HG02970 (cell line): ENCODE measurements around the gene IFT122.
"Not testable (repeated sequence)": the region's sequence is repeated elsewhere in the genome, so short reads cannot be mapped to it uniquely, and the experiment has no call there.

Experiments used
- ATAC-seq: cut with Tn5 transposase; IDR thresholded peaks from one replicate; pipeline ENCODE4 v1.9.1; 2021; ENCODE audit warnings: mild to moderate bottlenecking, moderate library complexity, moderate number of reproducible peaks; ENCODE audit not compliant: unreplicated experiment, low FRiP score

Gene IFT122

GRCh38 chr3:129515108-129515820, 75.2 kb downstream of the IFT122 start:
- ATAC-seq = not testable (repeated sequence)

DNA sequence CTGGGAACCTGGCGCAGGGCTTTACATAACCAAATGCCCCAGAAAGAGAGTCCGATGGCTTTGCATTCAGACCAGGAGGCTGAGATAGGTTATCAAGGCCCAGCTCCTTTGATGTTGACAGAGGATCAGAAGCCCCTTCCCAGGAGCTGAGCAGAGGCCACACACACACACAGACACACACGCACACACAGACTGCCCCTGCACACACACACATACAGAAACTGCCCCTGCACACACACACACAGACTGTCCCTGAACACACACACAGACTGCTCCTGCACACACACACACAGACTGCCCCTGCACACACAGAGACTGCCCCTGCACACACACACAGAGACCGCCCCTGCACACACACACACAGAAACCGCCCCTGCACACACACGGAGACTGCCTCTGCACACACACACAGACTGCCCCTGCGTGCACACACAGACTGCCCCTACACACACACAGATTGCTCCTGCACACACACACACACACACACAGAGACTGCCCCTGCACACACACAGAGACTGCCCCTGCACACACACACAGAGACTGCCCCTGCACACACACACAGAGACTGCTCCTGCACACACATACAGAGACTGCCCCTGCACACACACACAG, 75.9 kb downstream of the IFT122 start:
- not testable (repeated sequence) for ATAC-seq

- ATAC-seq = no peak
Observed at GRCh38 chr3:129517516-129517915, 77.5 kb downstream of the IFT122 start.

- no peak for ATAC-seq
Observed at GRCh38 chr3:129518038-129518561, 78.1 kb downstream of the IFT122 start.

GRCh38 chr3:129518581-129518980, 78.6 kb downstream of the IFT122 start:
- no peak for ATAC-seq

GRCh38 chr3:129519449-129519848, 79.4 kb downstream of the IFT122 start:
- no peak for ATAC-seq

DNA sequence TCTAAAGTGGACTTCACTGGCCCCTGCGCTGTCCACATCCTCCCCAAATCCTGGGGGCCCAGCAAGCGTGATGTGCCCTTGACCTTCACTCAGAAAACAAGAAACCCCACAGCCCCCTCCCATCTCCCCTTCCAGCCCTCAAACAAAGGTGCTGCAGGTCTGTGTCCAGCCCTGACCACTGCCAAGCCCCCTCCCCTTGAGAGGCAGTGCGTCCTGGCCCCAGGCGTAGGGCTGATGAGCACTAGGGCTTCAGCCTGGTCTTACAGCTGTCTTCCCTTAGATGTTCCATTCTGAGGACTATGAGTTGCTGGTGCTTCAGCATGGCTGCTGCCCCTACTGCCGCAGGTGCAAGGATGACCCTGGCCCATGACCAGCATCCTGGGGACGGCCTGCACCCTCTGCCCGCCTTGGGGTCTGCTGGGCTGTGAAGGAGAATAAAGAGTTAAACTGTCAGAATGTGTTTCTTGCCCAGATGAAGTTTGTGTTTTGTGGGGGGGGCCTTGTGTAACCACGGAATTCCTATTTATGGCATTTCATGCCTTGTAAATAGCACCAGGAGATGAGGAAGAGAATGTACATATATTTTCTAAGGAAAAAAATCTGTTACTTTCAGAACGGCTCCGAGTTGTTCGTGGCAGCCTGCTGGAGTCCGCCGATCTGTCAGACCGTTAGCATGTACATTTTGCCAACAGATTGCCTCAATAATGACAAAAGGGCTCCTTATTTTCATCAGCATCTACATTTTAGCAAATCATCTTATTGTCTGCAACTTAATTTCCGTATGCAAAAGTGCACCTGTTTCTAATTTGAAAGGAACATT, 80.1 kb downstream of the IFT122 start:
- no peak for ATAC-seq

GRCh38 chr3:129520960-129521359, 80.9 kb downstream of the IFT122 start:
- no peak for ATAC-seq

- ATAC-seq = no peak
Observed at GRCh38 chr3:129521611-129522010, 81.6 kb downstream of the IFT122 start.

- ATAC-seq = no peak
Observed at GRCh38 chr3:129522953-129523352, 82.9 kb downstream of the IFT122 start.

- no peak for ATAC-seq
Observed at GRCh38 chr3:129524081-129524480, 84.1 kb downstream of the IFT122 start.

GRCh38 chr3:129525341-129525968, 85.4 kb downstream of the IFT122 start:
- ATAC-seq = no peak

DNA sequence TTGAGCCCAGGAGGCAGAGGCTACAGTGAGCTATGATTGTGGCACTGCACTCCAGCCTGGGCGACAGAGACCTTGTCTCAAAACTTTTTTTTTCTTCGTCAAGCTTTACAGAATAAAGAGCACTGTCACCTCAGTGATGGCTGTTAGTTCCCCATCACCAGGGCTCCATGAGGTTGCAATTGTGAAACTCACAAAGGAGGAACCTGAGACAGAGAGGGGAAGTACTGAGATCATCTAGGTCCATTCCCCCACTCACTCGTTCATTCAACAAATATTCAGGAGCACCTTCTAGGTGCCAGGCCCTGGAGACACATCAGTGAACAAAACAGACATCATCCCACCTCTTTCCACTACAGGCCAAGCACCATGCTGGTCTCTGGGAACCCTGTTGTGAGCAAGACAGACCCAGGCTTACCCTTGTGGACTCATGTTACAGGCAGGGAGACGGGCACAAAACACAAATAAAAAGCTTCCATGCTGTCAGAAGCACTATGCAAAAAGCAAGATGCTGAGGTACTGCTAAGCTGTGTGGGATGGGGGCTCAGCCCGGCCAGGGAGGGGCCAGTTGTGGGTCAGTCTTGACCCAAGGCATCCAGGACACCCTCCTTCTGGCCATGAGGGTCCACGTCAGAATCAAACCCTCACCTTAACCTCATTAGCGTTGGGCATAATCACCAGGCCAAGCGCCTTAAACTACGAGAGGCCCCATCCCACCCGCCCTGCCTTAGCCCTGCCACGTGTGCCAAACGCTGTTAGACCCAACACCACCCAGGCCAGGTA, 86.3 kb downstream of the IFT122 start:
- ATAC-seq = no peak

GRCh38 chr3:129527262-129527661, 87.2 kb downstream of the IFT122 start:
- no peak for ATAC-seq

- ATAC-seq = no peak
Observed at GRCh38 chr3:129528589-129529100, 88.6 kb downstream of the IFT122 start, which contains the start of gene RHO. Gene RHO, plus strand, starts transcription at chr3:129528639. Its CDS starts 95 bp downstream, at chr3:129528734.

DNA sequence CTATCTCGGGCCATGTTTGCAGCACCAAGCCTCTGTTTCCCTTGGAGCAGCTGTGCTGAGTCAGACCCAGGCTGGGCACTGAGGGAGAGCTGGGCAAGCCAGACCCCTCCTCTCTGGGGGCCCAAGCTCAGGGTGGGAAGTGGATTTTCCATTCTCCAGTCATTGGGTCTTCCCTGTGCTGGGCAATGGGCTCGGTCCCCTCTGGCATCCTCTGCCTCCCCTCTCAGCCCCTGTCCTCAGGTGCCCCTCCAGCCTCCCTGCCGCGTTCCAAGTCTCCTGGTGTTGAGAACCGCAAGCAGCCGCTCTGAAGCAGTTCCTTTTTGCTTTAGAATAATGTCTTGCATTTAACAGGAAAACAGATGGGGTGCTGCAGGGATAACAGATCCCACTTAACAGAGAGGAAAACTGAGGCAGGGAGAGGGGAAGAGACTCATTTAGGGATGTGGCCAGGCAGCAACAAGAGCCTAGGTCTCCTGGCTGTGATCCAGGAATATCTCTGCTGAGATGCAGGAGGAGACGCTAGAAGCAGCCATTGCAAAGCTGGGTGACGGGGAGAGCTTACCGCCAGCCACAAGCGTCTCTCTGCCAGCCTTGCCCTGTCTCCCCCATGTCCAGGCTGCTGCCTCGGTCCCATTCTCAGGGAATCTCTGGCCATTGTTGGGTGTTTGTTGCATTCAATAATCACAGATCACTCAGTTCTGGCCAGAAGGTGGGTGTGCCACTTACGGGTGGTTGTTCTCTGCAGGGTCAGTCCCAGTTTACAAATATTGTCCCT, 89.6 kb downstream of the IFT122 start:
- no peak for ATAC-seq

DNA sequence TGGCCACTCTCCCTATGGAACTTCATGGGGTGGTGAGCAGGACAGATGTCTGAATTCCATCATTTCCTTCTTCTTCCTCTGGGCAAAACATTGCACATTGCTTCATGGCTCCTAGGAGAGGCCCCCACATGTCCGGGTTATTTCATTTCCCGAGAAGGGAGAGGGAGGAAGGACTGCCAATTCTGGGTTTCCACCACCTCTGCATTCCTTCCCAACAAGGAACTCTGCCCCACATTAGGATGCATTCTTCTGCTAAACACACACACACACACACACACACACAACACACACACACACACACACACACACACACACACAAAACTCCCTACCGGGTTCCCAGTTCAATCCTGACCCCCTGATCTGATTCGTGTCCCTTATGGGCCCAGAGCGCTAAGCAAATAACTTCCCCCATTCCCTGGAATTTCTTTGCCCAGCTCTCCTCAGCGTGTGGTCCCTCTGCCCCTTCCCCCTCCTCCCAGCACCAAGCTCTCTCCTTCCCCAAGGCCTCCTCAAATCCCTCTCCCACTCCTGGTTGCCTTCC, 90.3 kb downstream of the IFT122 start:
- no peak for ATAC-seq

DNA sequence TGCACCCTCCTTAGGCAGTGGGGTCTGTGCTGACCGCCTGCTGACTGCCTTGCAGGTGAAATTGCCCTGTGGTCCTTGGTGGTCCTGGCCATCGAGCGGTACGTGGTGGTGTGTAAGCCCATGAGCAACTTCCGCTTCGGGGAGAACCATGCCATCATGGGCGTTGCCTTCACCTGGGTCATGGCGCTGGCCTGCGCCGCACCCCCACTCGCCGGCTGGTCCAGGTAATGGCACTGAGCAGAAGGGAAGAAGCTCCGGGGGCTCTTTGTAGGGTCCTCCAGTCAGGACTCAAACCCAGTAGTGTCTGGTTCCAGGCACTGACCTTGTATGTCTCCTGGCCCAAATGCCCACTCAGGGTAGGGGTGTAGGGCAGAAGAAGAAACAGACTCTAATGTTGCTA, 90.8 kb downstream of the IFT122 start:
- ATAC-seq = no peak

DNA sequence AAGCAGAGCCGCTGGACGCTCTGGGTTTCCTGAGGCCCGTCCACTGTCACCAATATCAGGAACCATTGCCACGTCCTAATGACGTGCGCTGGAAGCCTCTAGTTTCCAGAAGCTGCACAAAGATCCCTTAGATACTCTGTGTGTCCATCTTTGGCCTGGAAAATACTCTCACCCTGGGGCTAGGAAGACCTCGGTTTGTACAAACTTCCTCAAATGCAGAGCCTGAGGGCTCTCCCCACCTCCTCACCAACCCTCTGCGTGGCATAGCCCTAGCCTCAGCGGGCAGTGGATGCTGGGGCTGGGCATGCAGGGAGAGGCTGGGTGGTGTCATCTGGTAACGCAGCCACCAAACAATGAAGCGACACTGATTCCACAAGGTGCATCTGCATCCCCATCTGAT, 91.7 kb downstream of the IFT122 start:
- no peak for ATAC-seq
